ENCODE data around the gene TMEM272.
"Not testable (repeated sequence)": the region's sequence is repeated elsewhere in the genome, so short reads cannot be mapped to it uniquely, and the experiment has no call there.

Gene TMEM272

DNA sequence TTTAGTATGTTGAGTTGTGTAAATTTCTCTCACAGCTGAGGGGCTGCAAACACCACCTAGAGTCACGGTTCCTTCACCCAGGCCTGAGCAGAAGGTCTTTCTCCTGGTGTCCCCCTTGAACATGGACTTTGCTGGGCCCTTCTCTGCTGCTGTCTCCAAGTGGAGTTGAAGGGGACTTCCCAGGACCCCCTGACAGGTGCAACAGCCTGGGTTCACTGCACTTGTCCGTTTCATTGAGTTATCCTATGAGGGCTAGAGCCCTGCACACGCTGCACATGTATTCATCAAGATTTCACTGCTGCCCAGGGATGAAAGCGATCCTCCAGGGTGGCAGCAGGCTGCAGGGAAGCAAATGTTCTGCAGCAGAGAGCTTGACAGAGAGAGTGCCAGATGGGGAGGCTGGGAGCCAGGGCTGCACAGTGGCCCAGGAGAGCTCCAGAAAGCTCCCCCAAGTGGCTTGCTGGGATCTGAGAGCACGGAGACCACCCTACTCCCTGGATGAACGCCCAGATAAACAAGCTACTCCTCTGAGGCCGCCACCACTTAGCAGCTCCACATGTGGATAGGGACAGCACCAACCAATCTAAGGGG lies 10.3 kb downstream of the TMEM272 start:
- Histone ChIP-seq H3K4me1 (ENCODE audit: control insufficient read depth, insufficient read depth, low read length) (peaks cover 12% of the 10 kb centered on the region), H3K9ac (ENCODE audit: low read length) (no peak overlapping the region), H3K4me3 (ENCODE audit: low read length) (no peak overlapping the region), H3K9me3 (ENCODE audit: control insufficient read depth, low read length) (no peaks in the 10 kb centered on the region), H3K36me3 (ENCODE audit: control insufficient read depth, insufficient read depth, low read length, severe bottlenecking) (no peaks in the 10 kb centered on the region), H3K27me3 (replicated peaks; ENCODE audit: control insufficient read depth, insufficient read depth, low read length) (peaks cover 25% of the 10 kb centered on the region)
- DNase-seq (ENCODE audit: low read depth), result no peak

DNA sequence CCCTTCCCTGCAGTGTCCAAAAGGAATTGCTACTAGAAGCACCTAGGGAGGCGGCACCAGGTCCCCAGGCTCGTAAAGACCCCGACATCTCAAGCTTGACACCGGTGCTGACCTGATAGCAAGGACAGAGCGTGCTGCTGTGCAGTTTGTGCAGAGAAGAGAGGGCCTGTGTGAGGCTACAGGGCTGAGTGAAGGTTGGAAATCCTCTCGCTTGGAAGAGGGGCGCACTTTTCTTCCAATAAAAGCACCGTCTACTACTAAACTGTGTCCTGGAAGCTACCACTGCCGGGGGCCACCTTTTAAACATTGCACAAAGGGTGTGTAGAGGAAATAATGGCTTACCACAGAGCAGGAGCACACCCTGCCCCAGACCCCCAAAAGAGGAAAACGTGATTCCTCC lies 11.0 kb downstream of the TMEM272 start:
- Histone ChIP-seq H3K9me3 (ENCODE audit: control insufficient read depth, low read length) (no peaks in the 10 kb centered on the region), H3K4me1 (ENCODE audit: control insufficient read depth, insufficient read depth, low read length) (peaks cover 12% of the 10 kb centered on the region), H3K4me3 (ENCODE audit: low read length) (no peak overlapping the region), H3K36me3 (ENCODE audit: control insufficient read depth, insufficient read depth, low read length, severe bottlenecking) (no peaks in the 10 kb centered on the region), H3K9ac (ENCODE audit: low read length) (no peak overlapping the region), H3K27me3 (replicated peaks; ENCODE audit: control insufficient read depth, insufficient read depth, low read length) (peaks cover 32% of the 10 kb centered on the region)
- no peak for DNase-seq (ENCODE audit: low read depth)

DNA sequence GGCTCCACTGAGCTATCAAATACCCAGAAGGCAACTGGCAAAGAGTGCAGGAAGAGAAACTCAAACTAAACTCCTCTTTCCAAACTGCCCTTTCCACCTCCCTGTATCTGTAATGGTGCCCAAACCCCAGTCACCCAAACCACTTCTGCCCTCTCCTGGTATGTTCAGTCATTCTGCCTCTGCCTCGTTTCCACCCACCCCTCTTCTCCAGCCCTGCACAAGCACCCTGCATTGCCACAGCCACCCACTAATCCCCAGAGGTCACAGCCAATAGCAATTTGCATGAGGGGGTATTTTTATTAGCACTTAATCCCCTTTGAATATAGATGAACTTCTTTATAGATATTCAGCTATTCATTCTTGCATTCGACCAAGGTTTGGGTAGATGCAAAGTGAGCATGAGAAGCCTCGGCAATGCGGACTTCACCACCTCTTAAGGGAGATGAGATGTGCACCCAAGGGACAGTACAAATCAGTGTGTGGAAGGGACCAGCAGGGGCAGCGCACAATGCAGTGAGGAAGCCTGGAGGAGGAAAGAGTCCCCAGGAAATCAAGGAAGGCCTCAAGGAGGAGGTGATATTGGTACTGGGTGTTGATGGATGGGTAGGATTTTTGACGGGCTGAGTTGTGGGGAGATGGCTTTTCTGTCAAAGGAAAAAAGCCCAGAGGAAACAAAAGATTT lies 12.4 kb downstream of the TMEM272 start:
- H3K4me1 ChIP-seq (ENCODE audit: control insufficient read depth, insufficient read depth, low read length), result peaks cover 3% of the 10 kb centered on the region
- H3K36me3 ChIP-seq (ENCODE audit: control insufficient read depth, insufficient read depth, low read length, severe bottlenecking), result no peaks in the 10 kb centered on the region
- peak overlapping the region; percentile 6 for H3K9ac ChIP-seq (ENCODE audit: low read length)
- peak; percentile 59 for DNase-seq (ENCODE audit: low read depth)
- no peak overlapping the region for H3K4me3 ChIP-seq (ENCODE audit: low read length)
- no peaks in the 10 kb centered on the region for H3K9me3 ChIP-seq (ENCODE audit: control insufficient read depth, low read length)
- H3K27me3 ChIP-seq (replicated peaks; ENCODE audit: control insufficient read depth, insufficient read depth, low read length), result peaks cover 43% of the 10 kb centered on the region

DNA sequence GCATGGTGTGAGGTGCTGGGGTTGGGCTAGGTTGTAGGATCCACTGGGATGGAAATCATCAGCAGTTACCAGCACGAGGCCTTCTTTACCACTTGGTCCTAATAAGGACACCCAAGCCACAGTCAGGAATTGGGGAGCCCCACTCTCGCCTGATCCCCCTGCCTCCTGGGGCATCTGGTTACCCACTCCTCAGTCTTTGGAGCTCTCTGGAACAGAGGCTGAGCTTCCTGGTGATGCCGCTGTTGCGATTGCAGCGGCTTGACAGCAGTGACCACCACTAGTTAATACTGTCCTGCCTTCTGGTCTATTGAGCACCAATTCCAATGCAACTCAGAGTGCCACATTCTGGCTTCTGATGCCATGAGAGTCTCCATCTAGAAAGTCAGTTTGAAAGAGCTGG lies 13.5 kb downstream of the TMEM272 start:
- H3K27me3 ChIP-seq (replicated peaks; ENCODE audit: control insufficient read depth, insufficient read depth, low read length), result peaks cover 43% of the 10 kb centered on the region
- no peak overlapping the region for H3K4me3 ChIP-seq (ENCODE audit: low read length)
- no peak overlapping the region for H3K9ac ChIP-seq (ENCODE audit: low read length)
- no peak for DNase-seq (ENCODE audit: low read depth)
- no peaks in the 10 kb centered on the region for H3K36me3 ChIP-seq (ENCODE audit: control insufficient read depth, insufficient read depth, low read length, severe bottlenecking)
- H3K9me3 ChIP-seq (ENCODE audit: control insufficient read depth, low read length), result no peaks in the 10 kb centered on the region
- H3K4me1 ChIP-seq (ENCODE audit: control insufficient read depth, insufficient read depth, low read length), result peaks cover 3% of the 10 kb centered on the region

DNA sequence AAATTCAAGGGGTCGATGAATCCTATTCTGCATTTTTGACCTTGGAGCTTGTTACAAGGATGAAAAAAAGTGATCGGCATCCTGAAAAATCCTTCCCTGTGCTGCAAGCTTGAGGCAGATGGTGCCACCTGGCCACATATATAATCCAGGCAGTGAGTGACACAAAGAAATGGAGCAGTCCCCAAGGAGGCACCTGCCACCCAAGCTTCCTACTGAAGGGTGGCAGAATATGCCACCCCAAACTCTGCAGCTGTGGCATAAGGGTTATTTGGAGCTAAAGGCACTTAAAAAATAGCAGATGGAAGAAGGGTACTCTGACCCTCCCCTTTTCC lies 15.4 kb downstream of the TMEM272 start:
- peaks cover 39% of the 10 kb centered on the region for H3K27me3 ChIP-seq (replicated peaks; ENCODE audit: control insufficient read depth, insufficient read depth, low read length)
- H3K4me1 ChIP-seq (ENCODE audit: control insufficient read depth, insufficient read depth, low read length), result peaks cover 15% of the 10 kb centered on the region
- H3K9me3 ChIP-seq (ENCODE audit: control insufficient read depth, low read length), result no peaks in the 10 kb centered on the region
- H3K36me3 ChIP-seq (ENCODE audit: control insufficient read depth, insufficient read depth, low read length, severe bottlenecking), result no peaks in the 10 kb centered on the region
- no peak overlapping the region for H3K4me3 ChIP-seq (ENCODE audit: low read length)
- no peak for DNase-seq (ENCODE audit: low read depth)
- H3K9ac ChIP-seq (ENCODE audit: low read length), result no peak overlapping the region

DNA sequence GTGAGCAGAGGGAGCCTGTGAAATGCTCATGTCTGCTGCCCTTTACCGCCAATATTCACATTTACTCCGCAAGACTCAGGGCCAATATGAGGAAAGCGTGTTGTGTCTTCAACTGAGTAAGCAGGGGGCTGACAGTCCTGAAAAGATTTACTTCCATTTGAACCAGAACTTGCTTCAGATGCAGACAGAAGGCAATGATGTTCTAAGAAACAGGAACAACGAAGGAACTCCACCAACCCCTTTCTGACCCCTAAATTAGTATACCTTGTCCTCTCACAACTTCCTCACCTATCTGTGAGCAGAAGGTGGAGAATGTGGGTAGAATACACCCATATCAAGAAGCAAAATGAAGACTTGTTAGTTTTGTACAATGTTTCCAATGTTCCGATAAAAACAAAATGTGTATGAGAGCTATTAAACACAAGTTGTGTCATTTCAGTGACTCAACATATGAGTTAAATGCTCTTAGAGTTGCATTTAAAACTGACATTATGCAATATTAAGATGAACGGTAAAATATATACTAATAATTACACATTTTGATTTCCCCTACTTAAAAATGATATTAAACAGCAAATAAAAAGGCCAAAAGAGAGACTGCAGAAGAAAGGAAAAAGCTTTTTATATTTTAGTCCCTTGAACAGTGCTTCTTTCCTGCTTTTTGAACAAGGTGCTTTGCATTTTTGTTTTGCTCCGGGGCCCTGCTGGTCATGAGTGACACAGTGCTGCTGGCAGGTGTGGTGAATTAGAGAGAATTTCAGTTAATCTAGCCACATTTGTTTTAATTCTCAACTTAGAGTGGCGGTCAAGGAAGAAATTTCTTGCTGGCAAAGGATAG lies 16.0 kb downstream of the TMEM272 start:
- H3K9ac ChIP-seq (ENCODE audit: low read length), result no peak overlapping the region
- H3K36me3 ChIP-seq (ENCODE audit: control insufficient read depth, insufficient read depth, low read length, severe bottlenecking), result no peaks in the 10 kb centered on the region
- H3K9me3 ChIP-seq (ENCODE audit: control insufficient read depth, low read length), result no peaks in the 10 kb centered on the region
- H3K27me3 ChIP-seq (replicated peaks; ENCODE audit: control insufficient read depth, insufficient read depth, low read length), result peaks cover 34% of the 10 kb centered on the region
- no peak overlapping the region for H3K4me3 ChIP-seq (ENCODE audit: low read length)
- DNase-seq (ENCODE audit: low read depth), result no peak
- peaks cover 16% of the 10 kb centered on the region for H3K4me1 ChIP-seq (ENCODE audit: control insufficient read depth, insufficient read depth, low read length)

DNA sequence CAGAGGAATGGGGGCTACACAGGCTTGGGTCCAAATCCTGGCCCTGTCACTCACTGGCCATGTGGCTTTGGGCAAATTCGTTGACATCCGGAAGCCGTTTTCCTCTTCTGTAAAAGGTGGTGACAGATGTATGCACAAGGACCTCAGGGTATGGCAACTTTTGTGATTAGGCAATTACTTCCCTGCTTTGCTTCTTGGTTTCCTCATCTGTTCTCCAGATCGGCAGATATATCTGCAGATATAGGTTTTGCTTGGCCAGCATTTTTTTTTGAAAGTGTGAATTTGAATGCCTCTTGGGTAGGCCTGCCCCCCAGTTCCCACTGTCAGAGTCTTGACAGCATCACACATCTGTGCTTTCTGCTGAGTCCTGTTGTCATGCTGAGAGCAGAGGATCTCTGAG lies 17.7 kb downstream of the TMEM272 start:
- no peaks in the 10 kb centered on the region for H3K36me3 ChIP-seq (ENCODE audit: control insufficient read depth, insufficient read depth, low read length, severe bottlenecking)
- H3K4me1 ChIP-seq (ENCODE audit: control insufficient read depth, insufficient read depth, low read length), result peaks cover 18% of the 10 kb centered on the region
- H3K27me3 ChIP-seq (replicated peaks; ENCODE audit: control insufficient read depth, insufficient read depth, low read length), result peaks cover 26% of the 10 kb centered on the region
- no peak overlapping the region for H3K4me3 ChIP-seq (ENCODE audit: low read length)
- H3K9me3 ChIP-seq (ENCODE audit: control insufficient read depth, low read length), result no peaks in the 10 kb centered on the region
- H3K9ac ChIP-seq (ENCODE audit: low read length), result no peak overlapping the region
- DNase-seq (ENCODE audit: low read depth), result no peak

DNA sequence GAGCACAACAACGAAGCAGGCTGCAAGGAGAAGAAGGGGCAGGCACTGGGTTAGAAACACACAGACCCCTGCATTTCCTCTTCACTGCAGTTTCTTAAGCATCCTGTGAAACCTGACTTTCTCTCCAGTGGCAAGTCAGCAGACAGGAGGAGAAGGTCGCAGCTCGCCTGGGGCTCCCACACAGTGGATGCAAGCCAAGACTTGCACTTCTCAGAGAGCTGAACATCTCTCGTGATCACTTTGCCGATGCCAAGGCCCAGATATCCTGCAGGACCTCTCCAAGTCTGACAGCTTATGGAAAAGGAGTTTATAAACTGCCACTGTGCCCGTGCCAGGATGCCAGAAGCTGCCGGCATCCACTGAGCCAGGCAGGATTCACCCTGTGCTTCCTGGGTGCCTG lies 18.4 kb downstream of the TMEM272 start:
- Histone ChIP-seq H3K9ac (ENCODE audit: low read length) (no peak overlapping the region), H3K4me3 (ENCODE audit: low read length) (no peak overlapping the region), H3K36me3 (ENCODE audit: control insufficient read depth, insufficient read depth, low read length, severe bottlenecking) (no peaks in the 10 kb centered on the region), H3K4me1 (ENCODE audit: control insufficient read depth, insufficient read depth, low read length) (peaks cover 17% of the 10 kb centered on the region), H3K9me3 (ENCODE audit: control insufficient read depth, low read length) (no peaks in the 10 kb centered on the region), H3K27me3 (replicated peaks; ENCODE audit: control insufficient read depth, insufficient read depth, low read length) (peaks cover 32% of the 10 kb centered on the region)
- no peak for DNase-seq (ENCODE audit: low read depth)

DNA sequence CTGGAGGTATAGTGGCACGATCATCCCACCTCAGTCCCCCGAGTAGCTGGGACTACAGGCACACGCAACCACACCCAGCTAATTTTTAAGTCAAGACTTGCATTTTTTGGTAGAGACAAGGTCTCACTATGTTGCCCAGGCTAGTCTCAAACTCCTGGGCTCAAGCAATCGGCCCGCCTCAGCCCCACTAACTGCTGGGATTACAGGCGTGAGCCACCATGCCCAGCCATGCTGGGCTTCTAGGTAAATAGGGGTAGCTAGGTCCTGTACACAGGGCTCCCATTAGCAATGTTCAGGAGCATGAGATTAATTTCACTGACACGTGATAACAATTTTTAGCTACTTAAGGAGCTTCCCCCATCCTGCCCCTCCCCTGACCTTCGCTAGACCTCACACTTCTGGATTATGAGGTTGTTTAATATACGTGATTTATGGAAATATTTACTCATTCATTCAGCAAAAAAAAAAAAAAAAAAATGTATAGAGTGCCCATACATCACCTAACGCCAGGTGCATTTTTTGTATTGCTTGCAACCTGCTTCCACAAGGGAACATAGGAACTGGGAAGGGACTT lies 19.2 kb downstream of the TMEM272 start:
- Histone ChIP-seq H3K4me3 (ENCODE audit: low read length) (no peak overlapping the region), H3K27me3 (replicated peaks; ENCODE audit: control insufficient read depth, insufficient read depth, low read length) (peaks cover 38% of the 10 kb centered on the region), H3K9me3 (ENCODE audit: control insufficient read depth, low read length) (no peaks in the 10 kb centered on the region), H3K9ac (ENCODE audit: low read length) (no peak overlapping the region), H3K36me3 (ENCODE audit: control insufficient read depth, insufficient read depth, low read length, severe bottlenecking) (no peaks in the 10 kb centered on the region), H3K4me1 (ENCODE audit: control insufficient read depth, insufficient read depth, low read length) (peaks cover 17% of the 10 kb centered on the region)
- no peak for DNase-seq (ENCODE audit: low read depth)

DNA sequence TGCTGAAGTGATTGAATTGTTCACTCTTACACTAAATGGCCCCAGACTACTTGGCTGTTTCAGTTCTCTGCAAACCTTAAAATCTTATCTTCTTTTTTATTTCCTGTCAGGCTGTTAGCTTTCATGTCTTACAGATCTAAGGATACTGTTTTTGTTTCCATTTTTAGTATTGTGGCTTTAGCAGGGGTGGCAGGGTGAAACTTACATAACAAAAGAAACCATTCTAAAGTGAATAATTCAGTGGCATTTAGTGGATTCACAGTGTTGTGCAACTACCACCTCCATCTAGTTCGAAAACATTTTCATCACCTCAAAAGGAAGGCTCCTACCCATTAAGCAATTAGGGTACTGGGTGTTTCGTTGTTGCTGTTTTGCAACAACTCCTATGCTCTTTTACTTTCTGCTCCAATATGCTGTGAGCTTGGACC lies 19.8 kb downstream of the TMEM272 start:
- Histone ChIP-seq H3K9ac (ENCODE audit: low read length) (no peak overlapping the region), H3K4me3 (ENCODE audit: low read length) (no peak overlapping the region), H3K27me3 (replicated peaks; ENCODE audit: control insufficient read depth, insufficient read depth, low read length) (peaks cover 44% of the 10 kb centered on the region), H3K9me3 (ENCODE audit: control insufficient read depth, low read length) (no peaks in the 10 kb centered on the region), H3K36me3 (ENCODE audit: control insufficient read depth, insufficient read depth, low read length, severe bottlenecking) (no peaks in the 10 kb centered on the region), H3K4me1 (ENCODE audit: control insufficient read depth, insufficient read depth, low read length) (peaks cover 17% of the 10 kb centered on the region)
- DNase-seq (ENCODE audit: low read depth), result peak; percentile 52

DNA sequence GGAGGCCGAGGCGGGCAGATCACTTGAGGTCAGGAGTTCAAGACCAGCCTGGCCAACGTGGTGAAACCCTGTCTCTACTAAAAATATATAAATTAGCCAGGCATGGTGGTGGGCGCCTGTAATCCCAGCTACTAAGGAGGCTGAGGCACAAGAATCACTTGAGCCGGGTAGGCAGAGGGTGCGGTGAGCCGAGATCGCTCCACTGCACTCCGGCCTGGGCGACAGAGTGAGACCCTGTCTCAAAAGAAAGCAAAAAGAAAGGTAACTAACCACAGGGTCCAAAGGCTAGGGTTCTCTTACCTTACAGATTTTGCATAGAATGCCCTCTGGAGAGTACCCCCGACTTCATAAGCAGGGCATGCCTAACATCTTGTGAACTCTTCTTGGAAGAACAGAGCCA lies 20.3 kb downstream of the TMEM272 start:
- DNase-seq (ENCODE audit: low read depth); H3K9me3 ChIP-seq (ENCODE audit: control insufficient read depth, low read length); H3K4me3 ChIP-seq (ENCODE audit: low read length); H3K36me3 ChIP-seq (ENCODE audit: control insufficient read depth, insufficient read depth, low read length, severe bottlenecking); H3K9ac ChIP-seq (ENCODE audit: low read length): not testable (repeated sequence)
- Histone ChIP-seq H3K4me1 (ENCODE audit: control insufficient read depth, insufficient read depth, low read length) (peaks cover 17% of the 10 kb centered on the region), H3K27me3 (replicated peaks; ENCODE audit: control insufficient read depth, insufficient read depth, low read length) (peaks cover 47% of the 10 kb centered on the region)
